NCI-H2029 (cell line): ENCODE measurements around the gene STMN3.
"Not testable (repeated sequence)": the region's sequence is repeated elsewhere in the genome, so short reads cannot be mapped to it uniquely, and the experiment has no call there.

Source experiments
- DNase-seq: peaks from one replicate; lab custom pipeline; 2025; lab: John Stamatoyannopoulos, UW

Gene STMN3

GRCh38 chr20:63657260-63657936 is 4.2 kb upstream of the STMN3 start:
- no peak for DNase-seq

GRCh38 chr20:63656451-63656850 is 3.2 kb upstream of the STMN3 start:
- DNase-seq: no peak

- no peak for DNase-seq
Observed at GRCh38 chr20:63655249-63655648, 2.0 kb upstream of the STMN3 start.

- no peak for DNase-seq
Observed at GRCh38 chr20:63653974-63654668, 897 bp upstream of the STMN3 start.

- peak; percentile 31 for DNase-seq
Observed at GRCh38 chr20:63652192-63652980, 838 bp downstream of the STMN3 start.

- no peak for DNase-seq
Observed at GRCh38 chr20:63651942-63652191, 1.4 kb downstream of the STMN3 start.

GRCh38 chr20:63650486-63650885 is 2.7 kb downstream of the STMN3 start:
- DNase-seq: not testable (repeated sequence)

GRCh38 chr20:63648895-63649589 is 4.2 kb downstream of the STMN3 start:
- no peak for DNase-seq

- DNase-seq: no peak
Observed at GRCh38 chr20:63648190-63648589, 5.0 kb downstream of the STMN3 start.

GRCh38 chr20:63645218-63645617 is 8.0 kb downstream of the STMN3 start:
- no peak for DNase-seq

- no peak for DNase-seq
Observed at GRCh38 chr20:63643946-63644345, 9.3 kb downstream of the STMN3 start.

- DNase-seq: no peak
Observed at GRCh38 chr20:63643499-63643898, 9.7 kb downstream of the STMN3 start.

- no peak for DNase-seq
Observed at GRCh38 chr20:63642527-63643247, 10.5 kb downstream of the STMN3 start.

GRCh38 chr20:63641792-63642523 is 11.3 kb downstream of the STMN3 start:
- peak; percentile 91 for DNase-seq

- no peak for DNase-seq
Observed at GRCh38 chr20:63641146-63641791, 12.0 kb downstream of the STMN3 start.

- not testable (repeated sequence) for DNase-seq
Observed at GRCh38 chr20:63640686-63641085, 12.5 kb downstream of the STMN3 start.

GRCh38 chr20:63640086-63640485 is 13.1 kb downstream of the STMN3 start:
- no peak for DNase-seq

GRCh38 chr20:63639093-63639975 is 13.9 kb downstream of the STMN3 start:
- DNase-seq: no peak

GRCh38 chr20:63636752-63637628 is 16.2 kb downstream of the STMN3 start:
- no peak for DNase-seq
